Esophagus muscularis mucosa (tissue), 4 donors: ENCODE data around the gene NPAT.

ENCODE experiments used
- CTCF ChIP-seq, 3 experiments: fragments of 200-600 bp in 2 of 3; fragments of 450-650 bp in 1 of 3; sonication (generic) in 2 of 3; IDR thresholded peaks; one replicate each; pipeline ENCODE4 v1.5.1; 2017 to 2019; ENCODE audit warnings: antibody characterized with exemption in 3 of 3, mild to moderate bottlenecking in 2 of 3, moderate library complexity in 1 of 3
- EP300 ChIP-seq: sonication (generic); formaldehyde crosslinking; IDR thresholded peaks from one replicate; pipeline ENCODE4 v1.6.1; 2017; ENCODE audit warnings: antibody characterized with exemption
- POLR2A ChIP-seq: fragments of 450-650 bp; IDR thresholded peaks from one replicate; pipeline ENCODE4 v1.6.1; 2017; ENCODE audit warnings: antibody characterized with exemption, moderate library complexity, mild to moderate bottlenecking, low read depth
- POLR2AphosphoS5 ChIP-seq, 2 donors: sonication (generic); formaldehyde crosslinking; IDR thresholded peaks; one replicate each; pipeline ENCODE4 v1.6.1; 2017; ENCODE audit warnings: antibody characterized with exemption in 2 of 2

GRCh38 chr11:108196901-108197300 lies 25.5 kb downstream of the NPAT start:
- TF ChIP-seq CTCF (IDR thresholded peaks at IDR 0.05) (no peak), POLR2A (no peak), EP300 (no peak), POLR2AphosphoS5 (IDR thresholded peaks at IDR 0.05) (no peak)
